Muscle layer of colon (tissue), 2 donors: Measurements from ENCODE around the gene AGXT.

Experiments used
- H3K27ac ChIP-seq: one replicate; pipeline ENCODE4 v1.7.0; 2013; ENCODE audit warnings: low read depth, mild to moderate bottlenecking, low read length, moderate library complexity
- H3K27me3 ChIP-seq, 2 donors: one replicate each; pipeline ENCODE4 v1.7.0; 2013; ENCODE audit warnings: low read length in 2 of 2, mild to moderate bottlenecking in 2 of 2; ENCODE audit not compliant: insufficient read depth in 2 of 2, control insufficient read depth in 1 of 2
- H3K36me3 ChIP-seq: one replicate; pipeline ENCODE4 v1.7.0; 2013; ENCODE audit warnings: mild to moderate bottlenecking, low read length; ENCODE audit not compliant: insufficient read depth
- H3K4me1 ChIP-seq: one replicate; pipeline ENCODE4 v1.7.0; 2013; ENCODE audit warnings: mild to moderate bottlenecking, low read length; ENCODE audit not compliant: insufficient read depth
- H3K4me3 ChIP-seq, 2 donors: one replicate each; pipeline ENCODE4 v1.7.0; 2013; ENCODE audit warnings: low read length in 2 of 2, low read depth in 1 of 2, mild to moderate bottlenecking in 1 of 2, moderate library complexity in 1 of 2
- H3K9ac ChIP-seq: one replicate; pipeline ENCODE4 v1.7.0; 2013; ENCODE audit warnings: low read length
- H3K9me3 ChIP-seq: one replicate; pipeline ENCODE4 v1.7.0; 2013; ENCODE audit warnings: mild to moderate bottlenecking, low read length
- donor health status: abdominal sarcoma.
- donor health status: Adenocarcinoma of cecum.

The AGXT gene

GRCh38 chr2:240858321-240858720 lies 10.3 kb upstream of the AGXT start:
- H3K4me1 ChIP-seq = no peaks in the 10 kb centered on the region

DNA sequence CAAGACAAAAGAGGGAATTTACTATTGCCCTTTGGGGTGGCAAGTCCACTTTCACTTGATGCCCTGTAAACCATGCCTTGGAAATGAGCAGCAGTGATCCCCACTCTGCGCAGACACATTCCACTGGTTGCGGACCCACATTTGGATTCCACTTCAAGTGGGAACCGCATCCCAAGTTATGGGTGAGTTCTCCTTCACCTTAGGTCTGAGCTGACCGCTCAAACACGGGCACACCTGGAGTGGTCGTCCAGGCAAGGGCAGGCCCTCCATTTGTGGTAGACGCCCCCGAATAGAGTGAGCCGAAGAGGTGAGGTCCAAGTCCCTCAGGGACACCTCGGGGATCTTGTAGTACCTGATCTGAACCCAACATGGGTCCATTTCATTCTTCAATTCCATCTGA lies 9.8 kb upstream of the AGXT start:
- Histone ChIP-seq H3K4me3 (no peak overlapping the region), H3K27me3 (no peaks in the 10 kb centered on the region), H3K4me1 (no peaks in the 10 kb centered on the region), H3K36me3 (no peaks in the 10 kb centered on the region), H3K27ac (no peak overlapping the region), H3K9me3 (no peaks in the 10 kb centered on the region), H3K9ac (no peak overlapping the region)

More at GRCh38 chr2:240858321-240858720, 10.3 kb upstream of the AGXT start:
- H3K9me3 ChIP-seq = no peaks in the 10 kb centered on the region
- H3K36me3 ChIP-seq = no peaks in the 10 kb centered on the region
- no peak overlapping the region for H3K9ac ChIP-seq
- no peaks in the 10 kb centered on the region for H3K27me3 ChIP-seq
- H3K27ac ChIP-seq = no peak overlapping the region
- H3K4me3 ChIP-seq = no peak overlapping the region

DNA sequence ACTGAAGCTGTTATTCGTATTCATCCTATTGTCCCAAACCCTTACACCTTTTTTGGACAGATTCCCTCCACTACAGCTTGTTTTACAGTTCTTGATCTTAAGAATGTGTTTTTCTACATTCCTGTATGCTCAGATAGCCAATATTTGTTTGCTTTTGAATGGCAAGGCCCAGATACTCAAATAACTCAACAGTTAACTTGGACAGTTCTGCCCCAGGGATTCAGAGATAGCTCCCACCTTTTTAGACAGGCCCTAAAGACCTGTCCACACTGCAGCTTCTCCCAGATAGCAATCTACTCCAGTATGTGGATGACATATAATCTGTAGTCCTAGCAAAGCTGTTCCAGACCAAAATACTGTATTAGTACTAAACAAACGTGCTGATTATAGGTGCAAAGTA lies 7.1 kb upstream of the AGXT start:
- Histone ChIP-seq H3K27ac (no peak overlapping the region), H3K4me3 (no peak overlapping the region), H3K9me3 (no peaks in the 10 kb centered on the region), H3K9ac (no peak overlapping the region), H3K36me3 (no peaks in the 10 kb centered on the region), H3K4me1 (no peaks in the 10 kb centered on the region), H3K27me3 (no peaks in the 10 kb centered on the region)

- no peak overlapping the region for H3K27ac ChIP-seq
- no peak overlapping the region for H3K4me3 ChIP-seq
- no peaks in the 10 kb centered on the region for H3K4me1 ChIP-seq
- H3K9ac ChIP-seq = no peak overlapping the region
- H3K27me3 ChIP-seq = peaks cover 0 to 4% of the 10 kb centered on the region in 2 donors
- H3K36me3 ChIP-seq = no peaks in the 10 kb centered on the region
- no peaks in the 10 kb centered on the region for H3K9me3 ChIP-seq
Observed at GRCh38 chr2:240864475-240864874, 4.1 kb upstream of the AGXT start.

- H3K36me3 ChIP-seq = no peaks in the 10 kb centered on the region
- no peaks in the 10 kb centered on the region for H3K4me1 ChIP-seq
- no peak overlapping the region for H3K27ac ChIP-seq
- no peak overlapping the region for H3K4me3 ChIP-seq
- no peaks in the 10 kb centered on the region for H3K9me3 ChIP-seq
- H3K27me3 ChIP-seq = peaks cover 0 to 4% of the 10 kb centered on the region in 2 donors
- no peak overlapping the region for H3K9ac ChIP-seq
Observed at GRCh38 chr2:240865391-240865790, 3.2 kb upstream of the AGXT start.

GRCh38 chr2:240869109-240869955 lies 708 bp downstream of the AGXT start:
- Histone ChIP-seq H3K4me3 (no peak overlapping the region), H3K36me3 (no peaks in the 10 kb centered on the region), H3K9me3 (no peaks in the 10 kb centered on the region), H3K9ac (no peak overlapping the region), H3K27me3 (peaks cover 0 to 4% of the 10 kb centered on the region in 2 donors), H3K4me1 (no peaks in the 10 kb centered on the region), H3K27ac (no peak overlapping the region)

DNA sequence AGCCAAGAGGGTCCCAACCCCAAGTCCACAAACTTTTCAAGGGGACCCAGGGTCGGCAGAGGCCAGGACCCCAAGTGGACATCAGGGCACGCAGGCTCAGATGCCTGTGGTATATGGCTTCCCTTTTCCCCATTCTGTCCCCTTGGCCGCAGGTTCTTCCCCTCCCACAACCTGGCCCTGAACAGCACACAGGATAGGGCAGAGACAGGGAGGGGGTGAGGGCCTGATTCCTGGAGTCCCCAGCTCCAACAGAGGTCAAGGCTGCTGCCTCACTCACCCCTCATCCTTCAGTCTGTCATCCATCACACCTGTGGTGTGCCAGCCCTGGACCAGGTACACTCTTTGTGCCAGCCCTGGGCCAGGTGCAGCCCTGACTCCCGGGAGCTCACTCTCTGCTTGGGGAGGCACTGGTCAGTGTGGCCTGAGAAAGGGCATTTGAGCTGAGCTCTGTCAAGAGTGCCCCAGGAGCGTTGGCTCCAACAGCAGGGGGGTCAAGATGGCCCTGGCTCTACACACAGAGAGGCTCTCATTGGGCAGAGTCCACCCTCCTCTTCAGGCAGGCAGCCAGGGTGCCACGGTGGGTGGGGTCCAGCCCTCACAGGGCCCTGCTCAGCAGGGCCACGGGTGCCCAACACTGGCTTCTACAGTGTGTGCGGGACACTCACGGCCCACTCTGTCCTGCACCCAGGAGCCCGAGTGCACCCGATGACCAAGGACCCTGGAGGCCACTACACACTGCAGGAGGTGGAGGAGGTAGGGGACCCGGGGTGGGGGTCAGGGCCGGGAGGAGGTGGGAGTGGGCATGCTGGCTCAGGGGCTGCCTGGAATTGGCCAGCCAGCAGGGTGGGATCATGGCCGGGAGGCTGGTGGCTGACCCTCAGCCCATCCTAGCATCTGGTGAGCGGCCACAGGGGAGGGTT lies 1.6 kb downstream of the AGXT start:
- Histone ChIP-seq H3K9me3 (no peaks in the 10 kb centered on the region), H3K4me1 (no peaks in the 10 kb centered on the region), H3K9ac (no peak overlapping the region), H3K27me3 (peaks cover 0 to 4% of the 10 kb centered on the region in 2 donors), H3K4me3 (no peak overlapping the region), H3K27ac (no peak overlapping the region), H3K36me3 (no peaks in the 10 kb centered on the region)

DNA sequence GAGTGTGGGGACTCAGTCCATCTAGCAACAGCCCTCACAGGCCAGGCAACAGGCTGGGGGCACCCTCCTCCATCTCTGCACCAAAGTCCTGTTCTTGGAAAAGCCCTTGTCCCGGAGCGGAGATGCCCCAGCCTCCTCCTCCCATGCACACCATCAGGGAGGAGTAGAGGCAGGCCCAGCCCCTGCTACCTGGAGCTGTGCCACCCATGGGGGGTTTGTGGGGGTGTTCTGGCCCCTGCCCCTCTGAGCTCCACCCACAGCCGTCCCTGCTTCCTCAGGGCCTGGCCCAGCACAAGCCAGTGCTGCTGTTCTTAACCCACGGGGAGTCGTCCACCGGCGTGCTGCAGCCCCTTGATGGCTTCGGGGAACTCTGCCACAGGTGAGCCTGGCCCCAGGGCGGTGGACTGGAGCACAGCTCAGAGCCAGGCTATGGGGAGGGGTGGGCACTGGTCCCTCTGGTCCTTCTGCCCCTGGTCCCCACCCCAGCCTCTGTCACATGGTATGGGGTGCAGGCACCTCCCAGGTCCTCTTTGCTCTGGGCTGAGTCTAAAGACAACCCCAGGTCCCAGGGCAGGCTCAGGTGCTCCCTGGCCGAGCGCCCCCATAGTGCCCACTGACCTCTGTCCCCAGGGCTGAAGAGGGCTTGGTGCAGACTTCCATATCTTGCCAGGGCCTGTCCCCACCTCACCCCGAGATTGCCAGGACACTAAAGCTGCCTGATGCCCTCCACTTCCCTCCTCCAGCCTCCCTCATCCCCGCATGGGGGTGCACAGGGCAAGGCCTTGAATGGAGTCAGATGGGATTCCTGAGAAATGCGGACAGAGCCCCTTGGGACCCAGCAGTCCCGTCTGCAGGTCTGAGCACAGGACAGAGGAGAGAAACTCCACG lies 2.7 kb downstream of the AGXT start:
- Histone ChIP-seq H3K4me1 (no peaks in the 10 kb centered on the region), H3K4me3 (no peak overlapping the region), H3K9me3 (no peaks in the 10 kb centered on the region), H3K27ac (no peak overlapping the region), H3K9ac (no peak overlapping the region), H3K27me3 (peaks cover 0 to 4% of the 10 kb centered on the region in 2 donors), H3K36me3 (no peaks in the 10 kb centered on the region)

GRCh38 chr2:240872317-240873097 lies 3.9 kb downstream of the AGXT start:
- no peaks in the 10 kb centered on the region for H3K9me3 ChIP-seq
- no peak overlapping the region for H3K9ac ChIP-seq
- no peaks in the 10 kb centered on the region for H3K4me1 ChIP-seq
- peaks cover 0 to 4% of the 10 kb centered on the region in 2 donors for H3K27me3 ChIP-seq
- no peak overlapping the region for H3K4me3 ChIP-seq
- no peak overlapping the region for H3K27ac ChIP-seq
- no peaks in the 10 kb centered on the region for H3K36me3 ChIP-seq

DNA sequence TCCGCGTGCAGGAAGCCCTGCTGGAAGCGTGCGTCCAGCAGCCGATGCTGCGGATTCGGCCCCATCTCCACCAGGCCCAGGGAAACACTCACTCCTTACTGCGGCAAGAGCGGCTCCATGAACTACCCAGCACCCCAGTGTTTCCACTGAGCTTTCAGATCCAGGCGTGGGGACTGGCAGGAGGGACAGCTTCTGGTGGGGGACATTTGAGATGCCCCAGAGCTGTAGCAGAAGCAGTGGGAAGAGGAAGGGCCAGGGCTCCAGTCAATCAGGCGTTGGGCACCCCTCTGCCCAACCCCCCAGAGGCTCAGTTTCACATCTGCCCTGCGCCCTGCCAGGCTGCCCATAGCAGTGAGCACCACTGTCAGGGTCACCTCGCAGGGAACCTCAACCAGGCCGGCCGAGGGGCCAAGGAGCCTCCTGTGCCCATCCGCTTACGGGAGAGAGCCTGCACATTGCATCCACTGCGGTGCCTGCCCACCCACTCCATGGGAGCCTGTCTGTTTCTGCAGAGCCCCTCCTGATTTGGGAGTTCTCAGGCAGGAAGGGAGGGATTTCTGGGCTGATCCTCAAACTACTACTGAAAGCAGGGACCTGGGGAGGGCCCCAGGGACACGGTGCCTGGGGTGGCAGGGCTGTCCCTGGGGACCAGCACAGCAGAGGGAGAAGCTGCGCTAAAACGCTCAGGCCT lies 4.6 kb downstream of the AGXT start:
- Histone ChIP-seq H3K4me1 (no peaks in the 10 kb centered on the region), H3K9me3 (no peaks in the 10 kb centered on the region), H3K27ac (no peak overlapping the region), H3K4me3 (no peak overlapping the region), H3K36me3 (no peaks in the 10 kb centered on the region), H3K9ac (no peak overlapping the region), H3K27me3 (peaks cover 0 to 4% of the 10 kb centered on the region in 2 donors)
